Muscle layer of colon (tissue), 2 donors: ENCODE results near the gene NAT10.
A peak's percentile ranks its signal among the peaks of the same experiment; 100 is the strongest.

Experiments used
- H3K27ac ChIP-seq: one replicate; pipeline ENCODE4 v1.7.0; 2013; ENCODE audit warnings: low read depth, mild to moderate bottlenecking, low read length, moderate library complexity
- H3K27me3 ChIP-seq, 2 donors: one replicate each; pipeline ENCODE4 v1.7.0; 2013; ENCODE audit warnings: low read length in 2 of 2, mild to moderate bottlenecking in 2 of 2; ENCODE audit not compliant: insufficient read depth in 2 of 2, control insufficient read depth in 1 of 2
- H3K36me3 ChIP-seq: one replicate; pipeline ENCODE4 v1.7.0; 2013; ENCODE audit warnings: mild to moderate bottlenecking, low read length; ENCODE audit not compliant: insufficient read depth
- H3K4me1 ChIP-seq: one replicate; pipeline ENCODE4 v1.7.0; 2013; ENCODE audit warnings: mild to moderate bottlenecking, low read length; ENCODE audit not compliant: insufficient read depth
- H3K4me3 ChIP-seq, 2 donors: one replicate each; pipeline ENCODE4 v1.7.0; 2013; ENCODE audit warnings: low read length in 2 of 2, low read depth in 1 of 2, mild to moderate bottlenecking in 1 of 2, moderate library complexity in 1 of 2
- H3K9ac ChIP-seq: one replicate; pipeline ENCODE4 v1.7.0; 2013; ENCODE audit warnings: low read length
- H3K9me3 ChIP-seq: one replicate; pipeline ENCODE4 v1.7.0; 2013; ENCODE audit warnings: mild to moderate bottlenecking, low read length
- donor health status: abdominal sarcoma.
- donor health status: Adenocarcinoma of cecum.

Gene NAT10

DNA sequence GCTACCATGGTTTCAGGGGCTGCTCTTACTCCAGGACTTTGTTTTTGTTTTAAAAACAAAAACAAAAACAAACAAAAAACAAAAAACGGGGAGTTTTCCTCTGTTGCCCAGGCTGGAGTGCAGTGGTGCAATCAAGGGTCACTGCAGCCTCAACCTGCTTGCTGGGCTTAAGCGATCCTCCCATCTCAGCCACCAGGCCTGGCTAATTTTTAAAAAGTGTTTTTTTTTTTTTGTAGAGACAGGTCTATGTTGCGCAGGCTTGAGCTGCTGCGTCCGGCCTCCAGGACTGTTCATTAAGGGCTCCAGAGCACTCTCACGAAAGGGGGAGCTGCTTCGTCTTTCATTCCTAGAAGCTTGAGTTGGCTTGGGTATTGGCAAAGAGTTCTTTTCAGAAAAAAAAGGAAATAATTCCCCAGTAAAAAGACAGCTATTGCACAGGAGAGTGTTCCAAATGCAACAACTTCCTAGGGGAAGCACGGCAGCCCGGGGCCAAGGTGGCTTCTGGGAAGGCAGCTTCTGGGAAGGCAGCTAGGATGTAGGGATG, 78.5 kb downstream of the NAT10 start:
- Histone ChIP-seq H3K9me3 (no peaks in the 10 kb centered on the region), H3K36me3 (no peaks in the 10 kb centered on the region), H3K9ac (no peak overlapping the region), H3K4me3 (no peak overlapping the region), H3K27me3 (no peaks in the 10 kb centered on the region), H3K4me1 (peaks cover 9% of the 10 kb centered on the region), H3K27ac (no peak overlapping the region)

DNA sequence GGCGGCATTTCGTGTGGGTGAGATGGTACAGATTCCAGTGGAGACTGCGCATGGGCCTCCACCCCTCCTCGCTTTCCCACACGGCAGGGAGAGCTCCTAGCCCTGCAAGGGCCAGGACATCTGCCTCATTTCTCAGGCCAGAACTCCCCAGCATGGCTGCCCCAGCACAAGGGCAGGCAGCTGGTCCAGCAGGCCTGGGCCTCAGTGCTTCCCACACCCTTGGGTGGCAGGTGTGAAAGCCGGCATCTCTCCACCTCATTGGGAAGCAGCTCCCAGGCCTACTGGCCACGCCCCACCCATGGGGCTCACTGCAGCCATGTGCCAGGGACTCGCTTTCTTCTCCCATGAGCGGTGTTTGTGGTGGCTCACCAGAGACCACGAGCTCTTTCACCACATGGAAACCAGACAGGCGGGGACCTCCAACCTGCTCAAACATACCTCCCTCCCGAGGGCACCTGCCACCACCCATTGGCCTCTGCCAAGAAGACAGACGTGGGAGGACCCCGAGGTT, 79.1 kb downstream of the NAT10 start:
- Histone ChIP-seq H3K27me3 (no peaks in the 10 kb centered on the region), H3K4me1 (peaks cover 9% of the 10 kb centered on the region), H3K27ac (no peak overlapping the region), H3K9ac (no peak overlapping the region), H3K9me3 (no peaks in the 10 kb centered on the region), H3K36me3 (no peaks in the 10 kb centered on the region), H3K4me3 (no peak overlapping the region)

DNA sequence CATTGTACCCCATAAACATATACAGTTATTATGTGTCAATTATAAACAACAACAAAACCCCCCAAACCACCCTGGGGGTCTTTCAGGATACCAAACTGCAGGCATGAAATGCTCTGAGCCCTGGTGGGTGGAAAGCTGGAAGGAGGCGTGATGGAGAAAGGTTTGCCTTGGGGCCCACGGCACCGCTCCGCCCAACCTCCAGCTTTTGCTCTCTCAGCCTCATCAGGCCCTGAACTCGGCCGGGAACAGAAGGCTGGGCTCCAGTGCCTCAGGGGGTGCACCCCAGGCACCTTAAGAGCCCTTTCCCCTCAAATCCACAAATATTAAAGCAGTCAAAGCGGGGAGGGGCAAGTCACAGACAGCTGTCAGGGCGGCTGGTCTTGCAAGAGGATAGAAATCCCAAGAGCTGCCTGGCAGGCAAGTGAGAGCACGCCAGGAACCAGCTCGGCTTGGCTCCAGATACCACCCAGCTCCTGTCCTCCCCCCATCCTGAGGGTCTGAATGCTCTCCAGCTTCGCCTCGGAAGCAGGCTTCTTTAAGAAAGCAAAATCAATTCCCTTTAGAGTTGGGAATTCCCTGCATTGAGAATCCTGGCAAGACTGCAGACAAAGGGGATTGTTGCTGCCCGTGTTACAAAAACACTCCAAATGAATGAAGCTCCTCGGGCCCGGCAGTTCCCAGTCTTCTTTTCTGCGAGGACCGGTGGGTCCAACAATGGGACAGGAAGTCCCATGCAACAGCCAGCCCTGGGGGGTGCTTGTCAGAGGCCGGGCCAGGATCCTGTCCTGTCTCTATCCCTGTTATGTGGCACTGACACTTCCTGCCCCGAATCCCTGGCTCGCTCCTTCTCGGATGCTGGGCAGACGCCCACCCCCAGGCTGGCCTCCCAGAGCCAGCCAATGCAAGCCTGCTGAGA, 80.8 kb downstream of the NAT10 start:
- H3K36me3 ChIP-seq = no peaks in the 10 kb centered on the region
- no peaks in the 10 kb centered on the region for H3K9me3 ChIP-seq
- no peak overlapping the region for H3K27ac ChIP-seq
- peaks cover 3% of the 10 kb centered on the region for H3K4me1 ChIP-seq
- H3K27me3 ChIP-seq = no peaks in the 10 kb centered on the region
- no peak overlapping the region for H3K4me3 ChIP-seq
- no peak overlapping the region for H3K9ac ChIP-seq

DNA sequence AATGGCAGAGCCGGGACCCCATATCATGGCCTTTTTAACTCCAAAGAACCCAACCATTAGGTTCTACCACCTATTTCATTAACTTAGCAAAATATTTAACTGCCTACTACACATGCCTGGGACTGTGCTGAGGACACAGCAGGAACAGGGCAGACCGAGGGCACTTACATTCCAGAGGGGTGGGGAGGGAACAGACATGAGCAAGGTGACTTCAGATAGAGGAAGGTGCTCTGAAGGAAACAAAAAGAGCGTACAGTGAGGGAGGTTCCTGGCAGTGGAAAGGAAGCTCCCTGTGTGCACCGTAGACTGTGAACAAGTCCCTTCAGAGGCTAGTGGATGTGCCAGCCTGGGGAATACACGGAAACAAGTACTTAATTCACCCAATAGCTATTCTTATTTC, 82.8 kb downstream of the NAT10 start:
- Histone ChIP-seq H3K4me3 (no peak overlapping the region), H3K9ac (no peak overlapping the region), H3K27me3 (no peaks in the 10 kb centered on the region), H3K4me1 (peaks cover 18% of the 10 kb centered on the region), H3K9me3 (no peaks in the 10 kb centered on the region), H3K36me3 (no peaks in the 10 kb centered on the region), H3K27ac (no peak overlapping the region)

DNA sequence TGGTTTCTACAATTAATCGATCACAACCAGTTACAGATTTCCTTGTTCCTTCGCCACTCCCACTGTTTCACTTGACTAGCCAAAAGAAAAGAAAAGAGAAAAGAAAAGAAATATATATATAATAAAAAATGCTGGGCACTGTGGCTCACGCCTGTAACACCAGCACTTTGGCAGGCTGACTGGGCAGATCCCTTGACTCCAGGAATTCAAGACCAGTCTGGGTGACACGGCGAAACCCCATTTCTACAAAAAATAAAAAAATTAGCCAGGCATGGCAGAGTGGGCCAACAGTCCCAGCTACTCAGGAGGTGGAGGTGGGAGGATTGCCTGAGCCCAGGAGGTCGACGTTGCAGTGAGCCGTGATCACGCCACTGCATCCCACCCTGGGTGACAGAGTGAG, 83.8 kb downstream of the NAT10 start:
- H3K27ac ChIP-seq = no peak overlapping the region
- no peaks in the 10 kb centered on the region for H3K9me3 ChIP-seq
- H3K9ac ChIP-seq = no peak overlapping the region
- no peak overlapping the region for H3K4me3 ChIP-seq
- H3K27me3 ChIP-seq = no peaks in the 10 kb centered on the region
- H3K4me1 ChIP-seq = peaks cover 24% of the 10 kb centered on the region
- H3K36me3 ChIP-seq = no peaks in the 10 kb centered on the region

DNA sequence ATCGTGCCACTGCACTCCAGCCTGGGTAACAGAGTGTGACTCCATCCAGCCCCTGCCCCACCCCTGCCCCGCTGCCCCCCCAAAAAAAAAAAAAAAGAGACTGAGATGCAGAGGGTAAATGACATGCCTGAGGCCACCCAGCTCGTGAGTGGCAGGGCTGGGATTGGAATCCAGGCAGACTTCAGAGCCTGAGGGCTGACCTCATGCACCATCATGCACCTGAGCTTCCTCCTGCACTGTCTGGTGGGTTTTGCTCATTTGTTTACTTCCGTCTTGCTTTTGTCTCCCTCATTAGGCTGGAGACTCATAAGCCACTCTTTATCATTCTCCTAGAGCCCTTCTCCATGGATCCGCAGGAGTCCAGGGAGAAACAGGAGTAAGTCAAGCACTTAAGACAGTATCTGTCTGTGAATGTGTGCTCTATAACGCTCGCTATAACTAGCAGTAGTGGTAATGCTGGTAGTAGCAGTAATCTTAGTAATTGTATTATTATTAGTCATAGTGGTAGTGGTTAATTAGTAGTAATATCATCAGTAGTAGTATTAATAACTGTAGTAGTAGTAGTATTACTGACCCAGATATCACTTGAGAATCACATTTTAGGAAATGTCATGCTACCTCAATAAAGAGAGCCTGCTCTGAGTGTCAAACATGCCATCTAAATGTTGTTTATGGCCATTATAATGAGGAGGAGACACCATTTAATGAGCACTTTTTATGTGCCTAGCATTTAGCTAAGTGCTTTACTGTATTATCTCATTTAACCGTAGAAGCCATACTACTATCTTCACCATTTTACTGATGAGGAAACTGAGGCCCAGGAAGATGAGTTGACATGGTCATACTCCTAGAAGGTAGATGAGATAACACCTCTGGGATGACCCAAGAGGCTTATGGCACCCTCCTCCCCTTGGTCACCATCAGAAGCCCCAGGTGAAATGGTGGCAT, 85.0 kb downstream of the NAT10 start:
- Histone ChIP-seq H3K9ac (no peak overlapping the region), H3K4me1 (peaks cover 24% of the 10 kb centered on the region), H3K9me3 (no peaks in the 10 kb centered on the region), H3K36me3 (no peaks in the 10 kb centered on the region), H3K4me3 (no peak overlapping the region), H3K27ac (no peak overlapping the region), H3K27me3 (no peaks in the 10 kb centered on the region)

DNA sequence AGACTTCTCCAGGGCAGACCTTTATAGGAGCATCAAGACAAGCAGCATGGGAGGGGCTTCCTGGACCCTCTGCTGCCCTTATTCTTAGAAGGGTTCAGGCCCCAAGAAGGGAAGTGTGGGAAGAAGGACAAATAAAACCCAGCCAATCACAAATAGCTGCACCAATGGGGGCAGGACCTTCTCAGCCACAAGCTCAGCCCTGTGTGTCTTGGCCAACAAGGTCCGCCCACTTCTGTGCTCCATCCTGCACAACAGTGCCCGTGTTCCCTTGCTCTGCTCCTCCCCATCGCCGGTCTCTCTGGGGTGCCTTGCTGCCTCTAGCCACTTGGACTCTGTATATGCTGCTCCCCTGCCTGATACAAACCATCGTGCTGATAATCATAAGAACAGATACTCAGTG, 86.1 kb downstream of the NAT10 start:
- Histone ChIP-seq H3K27me3 (no peaks in the 10 kb centered on the region), H3K27ac (no peak overlapping the region), H3K9me3 (no peaks in the 10 kb centered on the region), H3K36me3 (no peaks in the 10 kb centered on the region), H3K4me1 (peaks cover 21% of the 10 kb centered on the region), H3K4me3 (no peak overlapping the region), H3K9ac (no peak overlapping the region)

DNA sequence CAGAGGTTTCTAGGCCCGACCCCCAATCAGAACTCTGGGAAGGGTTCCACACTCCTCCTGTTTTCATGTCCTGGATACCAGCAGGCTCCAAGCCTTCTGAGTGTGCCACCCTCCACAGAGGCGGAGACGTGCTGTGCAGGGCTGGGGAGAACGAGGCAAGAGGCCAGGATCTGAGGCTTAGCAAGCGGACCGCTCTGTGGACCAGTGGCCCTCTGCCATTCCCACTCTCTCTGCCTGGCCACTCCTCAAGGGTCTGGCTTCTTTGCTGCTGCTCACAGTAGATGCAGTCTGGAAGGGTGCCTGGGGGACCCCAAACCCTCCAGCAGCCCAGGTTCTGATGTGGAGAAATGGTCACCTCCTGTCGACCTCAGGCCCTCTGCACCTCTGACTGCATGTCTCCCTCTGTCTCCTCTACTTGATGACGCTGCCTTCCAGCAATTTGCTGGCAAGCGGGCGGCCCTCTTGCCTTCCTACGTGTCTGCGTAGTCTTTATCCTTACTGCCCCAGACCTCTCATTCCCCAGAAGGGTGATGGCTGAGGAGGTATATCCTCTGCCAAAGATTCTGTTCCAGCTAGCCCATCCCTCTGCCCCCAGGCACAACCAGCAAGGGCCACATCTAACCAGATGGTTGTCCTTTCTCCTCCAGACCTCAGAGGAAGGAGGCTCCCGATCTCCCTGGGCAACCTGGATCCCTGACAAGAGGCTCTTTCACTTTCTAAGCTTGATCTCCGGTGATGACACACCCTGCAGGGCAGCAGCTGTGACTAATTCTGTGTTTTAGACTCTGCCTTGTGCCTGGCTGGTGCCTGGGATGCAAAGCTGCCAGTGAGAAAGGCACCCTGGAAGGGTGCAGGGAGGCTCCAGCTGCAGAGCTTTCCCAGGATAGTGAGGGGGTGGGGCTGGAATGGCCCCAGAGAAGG, 87.3 kb downstream of the NAT10 start:
- Histone ChIP-seq H3K9me3 (no peaks in the 10 kb centered on the region), H3K4me1 (peaks cover 21% of the 10 kb centered on the region), H3K4me3 (peak overlapping the region in 1 of 2 donors; percentile 22), H3K27me3 (no peaks in the 10 kb centered on the region), H3K27ac (peak overlapping the region; percentile 70), H3K36me3 (no peaks in the 10 kb centered on the region), H3K9ac (no peak overlapping the region)

DNA sequence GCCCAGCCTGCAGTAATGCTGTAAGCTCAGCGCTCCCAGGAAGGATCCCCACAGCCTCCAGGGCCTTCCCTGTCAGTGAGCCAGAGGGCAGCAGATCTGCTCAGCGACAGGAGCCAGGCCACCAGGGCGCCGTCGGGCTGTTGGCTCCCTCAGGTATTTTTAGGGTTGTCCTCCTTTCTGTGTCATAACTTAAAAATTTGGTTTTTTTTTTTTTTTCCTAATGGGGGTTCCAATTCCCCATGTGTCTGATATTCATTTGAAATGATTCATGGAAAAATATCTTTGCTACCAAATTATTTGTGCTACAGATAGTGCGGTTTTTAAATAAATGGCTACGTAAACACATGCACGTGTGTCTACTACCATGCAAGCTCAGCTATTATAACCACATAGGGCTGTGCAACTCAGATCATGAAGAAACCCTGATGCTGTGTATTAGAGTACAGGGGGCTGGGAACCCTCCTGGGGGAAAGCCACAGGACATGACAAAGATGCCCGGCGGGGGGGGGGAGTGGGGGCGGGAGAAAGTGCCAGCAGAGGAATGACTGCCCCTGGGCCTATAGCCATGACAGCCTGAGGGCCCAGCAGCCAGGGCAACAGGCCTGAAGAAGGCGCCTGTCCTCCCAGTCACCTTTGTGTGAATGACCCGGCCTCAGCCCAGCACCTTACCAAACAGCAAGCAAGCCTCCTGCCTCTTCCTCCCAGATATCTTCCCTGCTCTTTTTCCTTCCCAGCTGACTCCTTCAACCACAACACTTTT, 89.3 kb downstream of the NAT10 start:
- H3K9ac ChIP-seq = no peak overlapping the region
- peaks cover 21% of the 10 kb centered on the region for H3K4me1 ChIP-seq
- H3K9me3 ChIP-seq = no peaks in the 10 kb centered on the region
- no peak overlapping the region for H3K4me3 ChIP-seq
- H3K27ac ChIP-seq = no peak overlapping the region
- no peaks in the 10 kb centered on the region for H3K27me3 ChIP-seq
- H3K36me3 ChIP-seq = no peaks in the 10 kb centered on the region
